HG03565 (cell line): ENCODE measurements around the gene TAGLN.

Experiments
- ATAC-seq: cut with Tn5 transposase; IDR thresholded peaks from one replicate; pipeline ENCODE4 v1.9.1; 2021; ENCODE audit warnings: mild to moderate bottlenecking, moderate library complexity; ENCODE audit not compliant: unreplicated experiment

TAGLN gene

GRCh38 chr11:117212697-117213355, 13.7 kb downstream of the TAGLN start:
- ATAC-seq = no peak

GRCh38 chr11:117214404-117215110, 15.4 kb downstream of the TAGLN start:
- ATAC-seq = no peak

- no peak for ATAC-seq
Observed at GRCh38 chr11:117217141-117218084, 18.2 kb downstream of the TAGLN start.

- ATAC-seq = no peak
Observed at GRCh38 chr11:117218133-117218915, 19.2 kb downstream of the TAGLN start.

GRCh38 chr11:117219001-117219400, 19.8 kb downstream of the TAGLN start:
- no peak for ATAC-seq

- ATAC-seq = no peak
Observed at GRCh38 chr11:117219455-117219854, 20.3 kb downstream of the TAGLN start.

- no peak for ATAC-seq
Observed at GRCh38 chr11:117219995-117220394, 20.8 kb downstream of the TAGLN start.

- no peak for ATAC-seq
Observed at GRCh38 chr11:117220568-117220967, 21.4 kb downstream of the TAGLN start.

- no peak for ATAC-seq
Observed at GRCh38 chr11:117220999-117221774, 22.0 kb downstream of the TAGLN start.

GRCh38 chr11:117221775-117222517, 22.8 kb downstream of the TAGLN start:
- ATAC-seq = no peak

GRCh38 chr11:117222991-117223740, 24.0 kb downstream of the TAGLN start:
- no peak for ATAC-seq

- ATAC-seq = no peak
Observed at GRCh38 chr11:117223741-117224689, 24.8 kb downstream of the TAGLN start.

- ATAC-seq = no peak
Observed at GRCh38 chr11:117225553-117226170, 26.5 kb downstream of the TAGLN start.

GRCh38 chr11:117226388-117227385, 27.5 kb downstream of the TAGLN start:
- peak; percentile 60 for ATAC-seq

- ATAC-seq = no peak
Observed at GRCh38 chr11:117228091-117228490, 28.9 kb downstream of the TAGLN start.

- no peak for ATAC-seq
Observed at GRCh38 chr11:117229411-117229810, 30.2 kb downstream of the TAGLN start.
